ENCODE results near the gene RPL10.
"Not testable (repeated sequence)": the region's sequence is repeated elsewhere in the genome, so short reads cannot be mapped to it uniquely, and the experiment has no call there.

Gene RPL10

DNA sequence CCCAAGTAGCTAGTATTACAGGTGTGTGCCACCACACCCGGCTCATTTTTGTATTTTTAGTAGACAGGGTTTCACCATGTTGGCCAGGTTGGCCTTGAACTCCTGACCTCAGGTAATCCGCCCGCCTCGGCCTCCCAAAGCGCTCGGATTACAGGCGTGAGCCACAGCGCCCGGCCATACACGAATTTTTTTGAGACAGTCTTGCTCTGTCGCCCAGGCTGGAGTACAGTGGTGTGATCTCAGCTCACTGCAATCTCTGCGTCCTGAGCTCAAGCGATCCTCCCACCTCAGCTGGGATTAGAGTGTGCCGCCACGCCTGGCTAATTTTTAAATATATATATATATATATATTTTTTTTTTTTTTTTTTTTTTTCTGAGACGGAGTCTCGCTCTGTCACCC lies 1.8 kb upstream of the RPL10 start:
- H3K4me3 ChIP-seq (ENCODE audit: low read length); DNase-seq (ENCODE audit: low read depth, low spot score): not testable (repeated sequence)

GRCh38 chrX:154396973-154397887 lies 947 bp upstream of the RPL10 start:
- DNase-seq (ENCODE audit: low read depth, low spot score) = no peak
- H3K4me3 ChIP-seq (ENCODE audit: low read length) = peak overlapping the region; percentile 90

GRCh38 chrX:154398668-154399526 lies 720 bp downstream of the RPL10 start:
- DNase-seq (ENCODE audit: low read depth, low spot score) = peak; percentile 72
- peak overlapping the region; percentile 90 for H3K4me3 ChIP-seq (ENCODE audit: low read length)

GRCh38 chrX:154399527-154400368 lies 1.6 kb downstream of the RPL10 start:
- peak overlapping the region; percentile 90 for H3K4me3 ChIP-seq (ENCODE audit: low read length)
- no peak for DNase-seq (ENCODE audit: low read depth, low spot score)

GRCh38 chrX:154400369-154400817 lies 2.2 kb downstream of the RPL10 start:
- H3K4me3 ChIP-seq (ENCODE audit: low read length) = not testable (repeated sequence)

DNA sequence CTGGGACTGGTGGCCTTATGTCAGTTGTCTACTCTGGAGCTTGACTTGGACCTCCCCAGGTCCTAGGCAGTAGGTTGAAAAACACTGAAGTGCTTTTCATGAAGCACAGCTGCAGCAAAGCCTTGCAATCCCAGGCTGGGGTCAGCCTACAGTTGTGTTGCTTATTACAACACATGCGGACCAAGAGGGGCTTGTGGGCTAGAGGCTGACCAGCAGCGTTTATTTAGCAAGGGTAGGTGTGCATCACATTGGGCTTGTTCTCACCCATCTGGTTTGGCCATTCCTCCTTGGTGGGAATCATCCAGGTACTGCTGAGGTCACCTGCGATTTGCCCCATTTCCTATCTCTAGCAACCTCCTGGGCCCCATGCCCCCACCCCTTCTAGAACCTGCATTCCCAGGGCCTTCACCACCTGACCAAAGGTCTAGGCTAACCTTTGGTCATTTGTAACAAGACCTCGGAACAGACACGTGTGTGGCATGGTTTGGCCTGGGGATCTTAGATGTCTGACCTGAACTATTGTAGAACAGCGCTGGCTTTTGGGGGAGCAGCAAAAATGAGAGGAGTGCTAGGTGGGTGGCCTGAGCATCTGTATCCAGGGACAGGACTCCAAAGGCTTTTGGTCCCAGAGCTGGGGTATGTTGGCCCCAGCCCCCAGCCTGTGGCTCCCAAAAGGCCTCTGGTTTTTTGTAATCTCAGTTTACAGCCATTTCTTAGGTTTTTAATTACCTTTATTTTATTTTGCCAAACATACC lies 3.0 kb downstream of the RPL10 start:
- DNase-seq (ENCODE audit: low read depth, low spot score) = no peak
- no peak overlapping the region for H3K4me3 ChIP-seq (ENCODE audit: low read length)

More at GRCh38 chrX:154400369-154400817, 2.2 kb downstream of the RPL10 start:
- not testable (repeated sequence) for DNase-seq (ENCODE audit: low read depth, low spot score)

GRCh38 chrX:154401918-154402621 lies 3.9 kb downstream of the RPL10 start:
- no peak for DNase-seq (ENCODE audit: low read depth, low spot score)
- H3K4me3 ChIP-seq (ENCODE audit: low read length) = no peak overlapping the region

GRCh38 chrX:154402622-154403127 lies 4.5 kb downstream of the RPL10 start:
- no peak for DNase-seq (ENCODE audit: low read depth, low spot score)
- H3K4me3 ChIP-seq (ENCODE audit: low read length) = no peak overlapping the region

GRCh38 chrX:154403192-154403591 lies 5.0 kb downstream of the RPL10 start:
- DNase-seq (ENCODE audit: low read depth, low spot score) = no peak
- H3K4me3 ChIP-seq (ENCODE audit: low read length) = no peak overlapping the region

DNA sequence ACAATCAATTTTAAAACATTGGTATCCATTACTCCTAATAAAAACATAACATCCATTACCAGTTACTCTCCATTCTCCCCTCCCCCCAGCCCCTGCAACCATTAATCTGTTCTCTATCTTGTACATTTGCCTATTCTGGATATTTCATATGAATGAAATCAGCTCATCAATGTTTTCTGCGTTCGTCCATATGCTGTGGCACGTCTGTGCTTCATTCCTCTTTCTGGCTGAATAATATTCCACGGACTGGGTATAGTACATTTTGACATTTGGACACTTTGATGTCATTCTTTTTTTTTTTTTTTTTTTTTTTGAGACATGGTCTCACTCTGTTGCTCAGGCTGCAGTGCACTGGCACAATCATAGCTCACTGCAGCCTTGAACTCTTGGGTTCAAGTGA lies 5.7 kb downstream of the RPL10 start:
- H3K4me3 ChIP-seq (ENCODE audit: low read length) = no peak overlapping the region
- no peak for DNase-seq (ENCODE audit: low read depth, low spot score)

GRCh38 chrX:154404625-154405192 lies 6.5 kb downstream of the RPL10 start:
- H3K4me3 ChIP-seq (ENCODE audit: low read length) = no peak overlapping the region
- no peak for DNase-seq (ENCODE audit: low read depth, low spot score)

DNA sequence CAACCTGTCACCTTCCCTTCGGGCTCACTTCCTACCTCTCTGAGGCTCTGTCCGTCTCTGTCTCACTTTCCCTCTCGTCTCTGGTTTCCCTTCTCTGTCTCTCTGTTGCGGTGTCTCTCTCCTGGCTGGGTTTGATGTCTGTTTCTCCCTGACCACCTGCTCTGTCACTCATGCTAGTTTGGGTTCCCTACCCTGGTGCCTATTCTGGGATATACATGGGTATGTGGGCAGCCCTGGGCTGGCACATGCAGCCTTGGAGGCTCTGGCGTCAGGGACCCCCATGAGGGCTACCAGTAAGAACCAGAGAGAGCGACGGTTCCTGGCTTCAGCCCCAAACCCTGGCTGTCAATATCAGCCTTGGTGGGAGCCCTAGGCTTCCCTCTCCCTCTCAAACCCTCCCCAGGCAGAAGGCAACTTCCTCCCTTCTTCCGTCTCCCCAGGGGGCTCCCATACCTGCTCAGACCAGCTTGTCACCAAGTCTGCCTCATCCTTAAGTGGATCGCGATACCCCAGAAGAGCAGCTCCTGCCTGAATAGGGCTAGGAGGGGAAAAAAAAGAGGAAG lies 10.6 kb downstream of the RPL10 start:
- no peak for DNase-seq (ENCODE audit: low read depth, low spot score)

DNA sequence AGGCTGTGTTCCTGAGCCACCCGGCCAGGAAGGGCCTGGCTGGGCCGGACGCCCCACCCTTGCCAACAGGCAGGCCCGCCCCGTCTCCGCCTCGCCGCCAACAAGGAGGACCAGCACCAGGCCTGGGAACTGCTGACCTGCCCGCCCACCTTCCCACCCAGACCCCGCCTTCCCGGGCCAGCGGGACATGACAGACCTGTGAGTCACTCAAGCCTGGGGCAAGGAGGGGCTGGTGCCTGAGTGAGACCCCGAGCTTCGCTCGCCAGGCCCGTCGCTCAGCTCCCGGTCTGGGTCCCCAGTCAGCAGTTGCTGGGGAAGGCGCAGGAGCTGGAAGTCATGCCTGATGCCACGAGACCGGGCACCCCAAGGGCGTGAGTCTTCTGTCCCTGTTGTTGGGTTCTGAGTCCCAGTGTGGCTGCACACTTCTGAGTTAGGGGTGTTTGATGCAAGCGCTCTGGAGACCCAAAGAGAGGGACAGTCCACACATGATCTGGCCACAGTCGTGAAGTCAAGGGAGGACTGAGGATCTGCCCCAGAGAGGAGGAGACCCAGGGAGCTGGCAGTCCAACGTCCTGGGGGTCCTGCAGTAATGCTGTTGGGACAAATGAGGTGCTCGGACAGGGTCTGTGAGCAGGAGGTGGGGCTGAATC lies 11.2 kb downstream of the RPL10 start, which contains the start of gene DNASE1L1:
DNASE1L1 (minus strand) TSS at position 33 of the 650 bp plus-strand sequence. CDS start 3,686 bp downstream, outside the sequence.
- no peak within 1 kb of the TSS for H3K4me3 ChIP-seq (ENCODE audit: low read length)
- no peak for DNase-seq (ENCODE audit: low read depth, low spot score)

More for the DNA sequence above, 10.6 kb downstream of the RPL10 start:
- no peak overlapping the region for H3K4me3 ChIP-seq (ENCODE audit: low read length)

- H3K4me3 ChIP-seq (ENCODE audit: low read length) = peak overlapping the region; percentile 62
- no peak for DNase-seq (ENCODE audit: low read depth, low spot score)
Observed at GRCh38 chrX:154411981-154412340, 13.8 kb downstream of the RPL10 start.

DNA sequence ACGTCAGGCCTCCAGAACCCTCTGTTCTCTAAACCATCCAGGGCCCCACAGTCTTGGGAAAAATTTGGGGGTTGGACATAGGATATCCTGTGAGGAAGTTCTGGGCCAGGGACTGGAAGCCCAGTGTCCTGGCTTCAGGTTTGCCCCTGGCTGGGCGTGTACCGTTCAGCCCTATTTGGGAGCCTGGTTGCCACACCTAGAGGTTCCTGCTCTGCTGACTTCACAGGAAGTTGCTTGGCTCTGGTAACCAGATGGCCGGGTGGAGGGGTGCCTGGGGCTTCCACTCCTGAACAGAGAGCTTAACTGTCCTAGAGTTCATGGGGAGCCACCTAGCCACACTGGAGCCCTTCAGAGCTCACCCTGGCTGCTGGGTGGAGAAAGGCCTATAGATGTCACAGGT lies 14.3 kb downstream of the RPL10 start:
- no peak for DNase-seq (ENCODE audit: low read depth, low spot score)
- peak overlapping the region; percentile 62 for H3K4me3 ChIP-seq (ENCODE audit: low read length)

DNA sequence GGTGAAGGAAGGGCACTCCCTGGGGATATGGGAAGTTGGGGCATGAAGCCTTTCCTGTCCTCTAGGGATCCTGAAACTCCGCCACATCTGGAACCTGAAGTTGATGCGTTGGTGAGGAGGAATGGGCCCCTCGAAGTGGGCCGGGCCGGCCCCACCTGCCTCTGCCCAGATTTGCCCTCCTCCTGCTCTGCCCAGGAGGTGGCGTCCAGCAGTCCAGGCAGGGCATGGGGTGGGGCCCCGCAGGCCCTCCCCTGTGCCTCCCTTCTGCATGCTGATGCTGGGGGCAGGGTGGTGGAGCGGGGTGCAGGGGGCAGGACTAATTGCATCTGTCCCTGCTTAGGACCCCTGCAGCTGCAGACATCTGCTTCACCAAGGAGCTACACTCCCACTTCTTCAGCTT lies 15.0 kb downstream of the RPL10 start:
- no peak overlapping the region for H3K4me3 ChIP-seq (ENCODE audit: low read length)
- DNase-seq (ENCODE audit: low read depth, low spot score) = no peak

All from Jurkat, Clone E6-1 (cell line).